ENCODE measurements around the gene MAGI2. TPM values are rescaled to one million over a fixed set of nuclear protein-coding genes. Genes with fewer than 3 reads are reported as not detected.

The MAGI2 gene
- polyA plus RNA-seq, 4 donors = 0.22 to 2.1 (median 1.5) TPM

GRCh38 chr7:78649976-78650375, 803.5 kb downstream of the MAGI2 start:
- FAIRE-seq = no peak
- H3K36me3 ChIP-seq (ENCODE audit: control insufficient read depth in 3 of 3, insufficient read depth in 2 of 3, low read depth in 1 of 3, low read length in 3 of 3) = no peaks in the 10 kb centered on the region
- no peaks in the 10 kb centered on the region for H3K9me3 ChIP-seq (ENCODE audit: control insufficient read depth in 2 of 2, insufficient read depth in 1 of 2, low read depth in 1 of 2, low read length in 1 of 2)
- 65 to 74% (median 67%) methylated on average over 3 of the region's 3 CpGs for WGBS, 3 donors
- H3K4me3 ChIP-seq (ENCODE audit: low read depth in 1 of 3, low read length in 3 of 3) = no peak overlapping the region
- H3K27ac ChIP-seq (ENCODE audit: low read depth in 1 of 3, low read length in 2 of 3) = no peak overlapping the region
- H3K27me3 ChIP-seq (ENCODE audit: control insufficient read depth in 3 of 3, insufficient read depth in 3 of 3, low read length in 3 of 3) = no peaks in the 10 kb centered on the region
- no peaks in the 10 kb centered on the region for H3K4me1 ChIP-seq (ENCODE audit: control insufficient read depth in 3 of 3, insufficient read depth in 2 of 3, low read depth in 1 of 3, low read length in 2 of 3)
- DNase-seq = no peak

DNA sequence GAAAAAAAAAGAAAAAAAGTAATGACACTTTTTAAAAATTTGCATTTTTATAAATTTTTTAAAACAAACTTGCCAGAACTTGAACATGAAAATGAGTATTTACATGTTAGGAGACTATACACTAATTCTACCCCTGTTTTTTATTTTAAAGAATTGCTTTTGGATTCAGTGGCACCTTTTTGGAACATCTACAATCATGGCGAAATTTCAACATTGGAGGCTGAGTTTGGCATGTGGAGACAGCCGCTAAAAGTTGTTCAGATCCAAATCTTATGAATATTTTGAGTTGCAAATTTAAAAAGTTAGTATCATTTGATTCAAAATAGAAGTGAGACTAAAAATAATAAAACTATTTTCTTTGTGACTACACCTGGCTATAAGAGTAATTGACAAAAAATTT, 804.2 kb downstream of the MAGI2 start:
- WGBS, 3 donors = 86 to 93% (median 87%) methylated on average over 2 of the region's 2 CpGs
- H3K4me1 ChIP-seq (ENCODE audit: control insufficient read depth in 3 of 3, insufficient read depth in 2 of 3, low read depth in 1 of 3, low read length in 2 of 3) = no peaks in the 10 kb centered on the region
- H3K27ac ChIP-seq (ENCODE audit: low read depth in 1 of 3, low read length in 2 of 3) = no peak overlapping the region
- FAIRE-seq (no peak), DNase-seq (no peak)
- no peak overlapping the region for H3K4me3 ChIP-seq (ENCODE audit: low read depth in 1 of 3, low read length in 3 of 3)
- H3K27me3 ChIP-seq (ENCODE audit: control insufficient read depth in 3 of 3, insufficient read depth in 3 of 3, low read length in 3 of 3) = no peaks in the 10 kb centered on the region
- H3K36me3 ChIP-seq (ENCODE audit: control insufficient read depth in 3 of 3, insufficient read depth in 2 of 3, low read depth in 1 of 3, low read length in 3 of 3) = no peaks in the 10 kb centered on the region
- H3K9me3 ChIP-seq (ENCODE audit: control insufficient read depth in 2 of 2, insufficient read depth in 1 of 2, low read depth in 1 of 2, low read length in 1 of 2) = no peaks in the 10 kb centered on the region

GRCh38 chr7:78642751-78643150, 810.7 kb downstream of the MAGI2 start:
- no peak for FAIRE-seq
- Histone ChIP-seq H3K4me3 (ENCODE audit: low read depth in 1 of 3, low read length in 3 of 3) (no peak overlapping the region), H3K36me3 (ENCODE audit: control insufficient read depth in 3 of 3, insufficient read depth in 2 of 3, low read depth in 1 of 3, low read length in 3 of 3) (no peaks in the 10 kb centered on the region), H3K9me3 (ENCODE audit: control insufficient read depth in 2 of 2, insufficient read depth in 1 of 2, low read depth in 1 of 2, low read length in 1 of 2) (no peaks in the 10 kb centered on the region), H3K27me3 (ENCODE audit: control insufficient read depth in 3 of 3, insufficient read depth in 3 of 3, low read length in 3 of 3) (no peaks in the 10 kb centered on the region), H3K27ac (ENCODE audit: low read depth in 1 of 3, low read length in 2 of 3) (no peak overlapping the region), H3K4me1 (ENCODE audit: control insufficient read depth in 3 of 3, insufficient read depth in 2 of 3, low read depth in 1 of 3, low read length in 2 of 3) (no peaks in the 10 kb centered on the region)
- no peak for DNase-seq

DNA sequence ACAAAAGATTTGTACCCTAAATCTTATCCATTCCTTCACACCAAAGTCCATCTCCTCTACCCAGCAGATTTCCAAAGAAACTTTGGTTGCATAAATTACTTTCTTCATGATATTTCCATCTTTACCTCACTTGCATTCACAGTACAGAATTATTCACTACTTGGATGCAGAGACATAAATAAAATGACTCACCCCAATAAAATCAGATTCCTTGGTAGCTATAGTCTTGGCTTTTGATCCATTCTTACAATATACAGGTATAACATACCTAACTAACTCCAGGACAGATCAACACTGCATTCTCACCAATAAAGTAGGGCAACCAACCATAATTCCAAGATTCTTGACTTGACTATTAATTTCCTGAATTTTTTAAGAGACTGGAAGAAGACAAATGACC, 815.1 kb downstream of the MAGI2 start:
- Histone ChIP-seq H3K9me3 (ENCODE audit: control insufficient read depth in 2 of 2, insufficient read depth in 1 of 2, low read depth in 1 of 2, low read length in 1 of 2) (no peaks in the 10 kb centered on the region), H3K4me3 (ENCODE audit: low read depth in 1 of 3, low read length in 3 of 3) (no peak overlapping the region), H3K27ac (ENCODE audit: low read depth in 1 of 3, low read length in 2 of 3) (no peak overlapping the region), H3K4me1 (ENCODE audit: control insufficient read depth in 3 of 3, insufficient read depth in 2 of 3, low read depth in 1 of 3, low read length in 2 of 3) (no peaks in the 10 kb centered on the region), H3K27me3 (ENCODE audit: control insufficient read depth in 3 of 3, insufficient read depth in 3 of 3, low read length in 3 of 3) (no peaks in the 10 kb centered on the region), H3K36me3 (ENCODE audit: control insufficient read depth in 3 of 3, insufficient read depth in 2 of 3, low read depth in 1 of 3, low read length in 3 of 3) (no peaks in the 10 kb centered on the region)
- DNase-seq (no peak), FAIRE-seq (no peak)

DNA sequence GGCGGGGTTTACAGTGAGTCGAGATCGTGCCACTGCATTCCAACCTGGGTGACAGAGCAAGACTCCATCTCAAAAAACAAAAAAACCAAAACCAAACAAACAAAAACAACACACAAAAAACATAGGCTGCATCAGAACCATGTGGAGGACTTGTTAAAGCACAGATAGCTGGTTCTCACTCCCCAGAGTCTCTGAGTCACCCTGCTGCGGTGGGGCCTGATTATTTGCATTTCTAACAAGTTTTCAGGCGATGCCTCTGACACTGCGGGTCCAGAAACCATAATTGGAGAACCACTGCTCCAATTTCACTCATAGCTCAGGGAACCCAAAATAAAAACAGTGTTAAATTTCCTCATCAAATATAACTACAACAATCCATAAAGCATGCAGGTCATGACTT, 816.7 kb downstream of the MAGI2 start:
- Histone ChIP-seq H3K4me1 (ENCODE audit: control insufficient read depth in 3 of 3, insufficient read depth in 2 of 3, low read depth in 1 of 3, low read length in 2 of 3) (no peaks in the 10 kb centered on the region), H3K4me3 (ENCODE audit: low read depth in 1 of 3, low read length in 3 of 3) (no peak overlapping the region), H3K9me3 (ENCODE audit: control insufficient read depth in 2 of 2, insufficient read depth in 1 of 2, low read depth in 1 of 2, low read length in 1 of 2) (no peaks in the 10 kb centered on the region), H3K27me3 (ENCODE audit: control insufficient read depth in 3 of 3, insufficient read depth in 3 of 3, low read length in 3 of 3) (no peaks in the 10 kb centered on the region), H3K36me3 (ENCODE audit: control insufficient read depth in 3 of 3, insufficient read depth in 2 of 3, low read depth in 1 of 3, low read length in 3 of 3) (no peaks in the 10 kb centered on the region), H3K27ac (ENCODE audit: low read depth in 1 of 3, low read length in 2 of 3) (no peak overlapping the region)
- DNase-seq (no peak), FAIRE-seq (no peak)
- WGBS, 3 donors = 91 to 93% (median 93%) methylated on average over 6 of the region's 6 CpGs

DNA sequence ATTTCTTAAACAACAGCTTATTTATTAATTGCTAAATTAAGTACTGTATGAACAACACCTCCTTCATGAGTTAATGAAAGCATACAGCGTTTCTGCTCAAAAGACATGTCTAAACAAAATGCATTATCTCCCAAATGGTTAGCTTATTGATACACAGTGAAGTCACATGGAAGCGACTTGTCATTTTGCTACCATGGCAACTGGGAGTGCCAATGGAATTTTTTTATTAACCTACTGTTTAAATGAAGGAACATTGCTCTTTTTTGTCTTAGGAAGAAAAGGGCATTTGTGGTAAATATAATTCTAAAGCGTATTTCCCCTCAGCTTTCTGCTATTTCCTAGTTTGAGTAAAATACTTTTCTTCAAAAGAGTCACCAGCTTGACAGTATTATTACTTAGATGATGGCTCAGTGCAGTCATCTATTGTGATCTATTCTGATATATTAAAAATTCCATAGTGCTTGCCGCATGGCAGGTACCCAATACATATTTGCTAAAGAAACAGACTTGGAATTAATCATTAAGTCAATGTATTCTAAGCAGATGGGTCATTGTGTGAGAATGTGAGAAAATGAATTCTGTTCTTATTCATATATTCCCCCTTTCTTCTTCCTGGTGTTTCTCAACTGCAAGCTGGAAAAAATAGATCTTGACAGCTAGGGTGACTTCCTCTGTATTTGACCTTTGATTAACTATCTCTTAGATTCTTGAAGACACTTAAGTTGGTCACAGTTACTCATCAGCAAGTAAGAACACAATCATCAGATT, 818.3 kb downstream of the MAGI2 start:
- Histone ChIP-seq H3K4me1 (ENCODE audit: control insufficient read depth in 3 of 3, insufficient read depth in 2 of 3, low read depth in 1 of 3, low read length in 2 of 3) (no peaks in the 10 kb centered on the region), H3K27ac (ENCODE audit: low read depth in 1 of 3, low read length in 2 of 3) (no peak overlapping the region), H3K27me3 (ENCODE audit: control insufficient read depth in 3 of 3, insufficient read depth in 3 of 3, low read length in 3 of 3) (no peaks in the 10 kb centered on the region), H3K4me3 (ENCODE audit: low read depth in 1 of 3, low read length in 3 of 3) (no peak overlapping the region), H3K36me3 (ENCODE audit: control insufficient read depth in 3 of 3, insufficient read depth in 2 of 3, low read depth in 1 of 3, low read length in 3 of 3) (no peaks in the 10 kb centered on the region), H3K9me3 (ENCODE audit: control insufficient read depth in 2 of 2, insufficient read depth in 1 of 2, low read depth in 1 of 2, low read length in 1 of 2) (no peaks in the 10 kb centered on the region)
- FAIRE-seq = no peak
- 35 to 58% (median 41%) methylated on average over 4 of the region's 4 CpGs for WGBS, 3 donors
- no peak for DNase-seq

DNA sequence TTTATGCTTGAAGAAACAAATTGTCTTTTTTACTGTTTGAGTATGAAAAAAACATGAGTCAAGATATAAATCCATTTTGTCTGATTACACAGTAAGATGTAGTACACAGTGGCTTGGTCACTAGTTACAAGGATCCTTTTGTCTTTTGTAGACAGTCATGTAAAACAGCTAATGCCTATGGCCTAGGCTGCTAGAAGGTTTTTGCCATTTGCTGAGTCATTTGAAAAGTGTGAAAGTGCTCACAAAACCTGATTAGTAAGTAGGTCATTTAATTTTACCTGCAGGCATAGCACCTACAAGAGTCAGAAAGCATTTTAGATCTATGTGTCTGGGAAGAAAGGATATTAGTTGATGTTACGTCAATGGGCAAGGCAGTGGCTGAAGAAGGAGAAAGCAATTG, 819.4 kb downstream of the MAGI2 start:
- no peak overlapping the region for H3K4me3 ChIP-seq (ENCODE audit: low read depth in 1 of 3, low read length in 3 of 3)
- no peak for FAIRE-seq
- 89 to 96% (median 91%) methylated on average over 1 of the region's 1 CpG for WGBS, 3 donors
- no peaks in the 10 kb centered on the region for H3K27me3 ChIP-seq (ENCODE audit: control insufficient read depth in 3 of 3, insufficient read depth in 3 of 3, low read length in 3 of 3)
- no peaks in the 10 kb centered on the region for H3K4me1 ChIP-seq (ENCODE audit: control insufficient read depth in 3 of 3, insufficient read depth in 2 of 3, low read depth in 1 of 3, low read length in 2 of 3)
- DNase-seq = no peak
- H3K36me3 ChIP-seq (ENCODE audit: control insufficient read depth in 3 of 3, insufficient read depth in 2 of 3, low read depth in 1 of 3, low read length in 3 of 3) = no peaks in the 10 kb centered on the region
- no peaks in the 10 kb centered on the region for H3K9me3 ChIP-seq (ENCODE audit: control insufficient read depth in 2 of 2, insufficient read depth in 1 of 2, low read depth in 1 of 2, low read length in 1 of 2)
- no peak overlapping the region for H3K27ac ChIP-seq (ENCODE audit: low read depth in 1 of 3, low read length in 2 of 3)

DNA sequence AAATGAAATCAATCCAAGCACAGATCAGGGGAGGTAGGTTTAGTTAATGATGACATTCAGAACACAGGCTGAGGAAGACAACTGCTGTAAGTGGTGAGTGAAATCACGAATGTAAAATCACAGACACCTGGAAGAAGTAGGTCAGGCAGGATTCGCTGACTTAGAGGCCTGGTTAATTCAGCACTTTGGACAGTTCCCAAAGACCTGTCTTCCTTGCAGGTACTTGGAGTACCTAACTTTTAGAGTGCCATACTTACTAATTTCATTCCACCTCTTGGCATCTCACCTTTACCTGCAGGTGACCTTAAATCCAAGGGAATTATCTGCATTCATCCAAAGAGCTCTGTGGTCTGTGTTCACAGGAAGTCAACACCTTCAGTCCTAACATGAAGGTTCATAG, 832.5 kb downstream of the MAGI2 start:
- Histone ChIP-seq H3K4me3 (ENCODE audit: low read depth in 1 of 3, low read length in 3 of 3) (no peak overlapping the region), H3K9me3 (ENCODE audit: control insufficient read depth in 2 of 2, insufficient read depth in 1 of 2, low read depth in 1 of 2, low read length in 1 of 2) (no peaks in the 10 kb centered on the region), H3K36me3 (ENCODE audit: control insufficient read depth in 3 of 3, insufficient read depth in 2 of 3, low read depth in 1 of 3, low read length in 3 of 3) (no peaks in the 10 kb centered on the region), H3K27ac (ENCODE audit: low read depth in 1 of 3, low read length in 2 of 3) (no peak overlapping the region), H3K4me1 (ENCODE audit: control insufficient read depth in 3 of 3, insufficient read depth in 2 of 3, low read depth in 1 of 3, low read length in 2 of 3) (no peaks in the 10 kb centered on the region), H3K27me3 (ENCODE audit: control insufficient read depth in 3 of 3, insufficient read depth in 3 of 3, low read length in 3 of 3) (no peaks in the 10 kb centered on the region)
- DNase-seq (peak in 1 of 2 donors; percentile 10), FAIRE-seq (no peak)
- 28 to 34% (median 32%) methylated on average over 2 of the region's 2 CpGs for WGBS, 3 donors

DNA sequence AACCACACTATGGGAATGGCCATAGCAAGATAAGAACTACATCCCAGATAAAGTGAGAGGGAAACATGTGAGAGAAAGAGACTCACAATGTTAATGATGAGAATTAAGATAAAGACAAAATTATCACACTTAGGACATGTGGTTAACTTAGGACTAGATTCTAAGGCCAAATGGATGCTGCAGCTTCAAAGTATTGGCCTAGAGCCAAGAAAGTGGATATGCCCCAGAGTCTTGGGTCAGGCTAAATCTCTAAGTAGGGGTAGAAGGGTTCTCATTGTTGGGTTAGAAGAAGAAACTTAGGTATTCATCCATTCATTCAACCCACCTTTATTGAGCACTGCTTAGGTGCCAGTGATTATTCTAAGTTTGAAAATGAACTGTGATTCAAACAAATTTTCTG, 836.9 kb downstream of the MAGI2 start:
- Histone ChIP-seq H3K27ac (ENCODE audit: low read depth in 1 of 3, low read length in 2 of 3) (no peak overlapping the region), H3K9me3 (ENCODE audit: control insufficient read depth in 2 of 2, insufficient read depth in 1 of 2, low read depth in 1 of 2, low read length in 1 of 2) (no peaks in the 10 kb centered on the region), H3K4me3 (ENCODE audit: low read depth in 1 of 3, low read length in 3 of 3) (no peak overlapping the region), H3K36me3 (ENCODE audit: control insufficient read depth in 3 of 3, insufficient read depth in 2 of 3, low read depth in 1 of 3, low read length in 3 of 3) (no peaks in the 10 kb centered on the region), H3K4me1 (ENCODE audit: control insufficient read depth in 3 of 3, insufficient read depth in 2 of 3, low read depth in 1 of 3, low read length in 2 of 3) (no peaks in the 10 kb centered on the region), H3K27me3 (ENCODE audit: control insufficient read depth in 3 of 3, insufficient read depth in 3 of 3, low read length in 3 of 3) (no peaks in the 10 kb centered on the region)
- FAIRE-seq (no peak), DNase-seq (no peak)
